Thoracic aorta (tissue), 2 donors: ENCODE measurements around the gene POLH. TPM values are rescaled to one million over a fixed set of nuclear protein-coding genes. Genes with fewer than 3 reads are reported as not detected.

Experiments used
- ATAC-seq: fragments of 150-250 bp; one replicate; pipeline ENCODE4 v1.8.0; 2017; ENCODE audit warnings: low read depth; ENCODE audit not compliant: insufficient number of reproducible peaks, low FRiP score
- DNase-seq: peaks from one replicate; pipeline ENCODE4 v3.0.0-alpha.2; 2020; ENCODE audit warnings: low spot score
- H3K27ac ChIP-seq, 2 donors: fragments of 200-600 bp; sonication (generic); 1 replicate in 1 of 2; 2 replicates in 1 of 2; pipeline ENCODE4 v1.5.1; 2016; ENCODE audit warnings: mild to moderate bottlenecking in 2 of 2, moderate library complexity in 2 of 2
- H3K27me3 ChIP-seq: fragments of 200-600 bp; sonication (generic); replicated peaks from 2 replicates; pipeline ENCODE4 v1.6.0; 2016; ENCODE audit warnings: mild to moderate bottlenecking; ENCODE audit not compliant: insufficient read depth
- H3K36me3 ChIP-seq: fragments of 200-600 bp; sonication (generic); one replicate; pipeline ENCODE4 v1.5.1; 2016
- H3K4me1 ChIP-seq, 2 donors: fragments of 200-600 bp; sonication (generic); 1 replicate in 1 of 2; 2 replicates in 1 of 2; pipeline versions ENCODE4 v1.5.1 to v1.6.0; 2016; ENCODE audit warnings: low read depth in 2 of 2, mild to moderate bottlenecking in 1 of 2; ENCODE audit not compliant: control insufficient read depth in 1 of 2
- H3K4me3 ChIP-seq: fragments of 200-600 bp; sonication (generic); 2 replicates; pipeline ENCODE4 v1.5.1; 2016; ENCODE audit warnings: mild to moderate bottlenecking
- H3K9me3 ChIP-seq: fragments of 200-600 bp; sonication (generic); 2 replicates; pipeline ENCODE4 v1.5.1; 2016
- total RNA-seq, 2 donors: library from RNA; depleted of rRNA; stranded (reverse); fragments of >200 nt; gene quantifications; one replicate each; pipeline versions ENCODE4 v1.1.0 to v1.2.3, GENCODE V29; 2016
- TF ChIP-seq, protein P1 (sequence below): fragments of 200-600 bp; sonication (generic); IDR thresholded peaks from one replicate; pipeline ENCODE4 v1.5.1; 2019; ENCODE audit warnings: antibody characterized with exemption

POLH gene
- total RNA-seq, 2 donors from 2014 or later, result 9.0 to 11.9 TPM

DNA sequence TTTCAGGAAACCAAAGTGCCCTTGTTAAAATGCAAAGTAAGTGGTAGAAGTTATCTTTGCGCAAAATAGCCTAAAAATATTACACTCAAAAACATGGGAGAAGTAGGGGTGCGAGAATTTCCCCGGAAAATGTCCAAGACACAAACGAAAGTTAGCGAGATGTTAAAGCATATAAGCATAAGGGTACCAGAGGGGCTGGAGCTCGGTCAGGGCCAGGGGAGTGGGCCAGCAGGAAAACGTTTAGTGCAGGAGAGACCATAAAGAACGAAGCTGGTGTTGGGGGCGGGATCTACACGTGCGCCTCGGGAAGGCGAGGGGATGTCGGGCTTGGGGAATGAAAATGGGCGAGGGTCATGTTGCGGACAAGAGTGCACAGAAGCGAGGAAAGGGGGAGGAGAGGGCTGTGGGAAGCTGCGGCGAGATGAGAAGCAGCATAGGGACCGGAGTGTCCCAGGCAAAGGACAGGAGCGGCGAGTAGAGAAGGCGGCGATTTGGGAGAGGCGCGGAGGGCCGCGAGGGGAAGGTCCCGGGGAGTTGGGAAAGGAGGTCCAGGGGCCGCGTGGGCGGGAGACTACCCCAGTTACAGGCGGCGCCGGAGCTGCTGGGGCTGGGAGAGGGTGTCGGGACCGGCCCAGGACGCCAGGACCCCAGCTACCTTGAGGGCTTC is 747 bp upstream of the POLH start:
- H3K36me3 ChIP-seq, result peaks cover 12% of the 10 kb centered on the region
- TF ChIP-seq, protein P1, sequence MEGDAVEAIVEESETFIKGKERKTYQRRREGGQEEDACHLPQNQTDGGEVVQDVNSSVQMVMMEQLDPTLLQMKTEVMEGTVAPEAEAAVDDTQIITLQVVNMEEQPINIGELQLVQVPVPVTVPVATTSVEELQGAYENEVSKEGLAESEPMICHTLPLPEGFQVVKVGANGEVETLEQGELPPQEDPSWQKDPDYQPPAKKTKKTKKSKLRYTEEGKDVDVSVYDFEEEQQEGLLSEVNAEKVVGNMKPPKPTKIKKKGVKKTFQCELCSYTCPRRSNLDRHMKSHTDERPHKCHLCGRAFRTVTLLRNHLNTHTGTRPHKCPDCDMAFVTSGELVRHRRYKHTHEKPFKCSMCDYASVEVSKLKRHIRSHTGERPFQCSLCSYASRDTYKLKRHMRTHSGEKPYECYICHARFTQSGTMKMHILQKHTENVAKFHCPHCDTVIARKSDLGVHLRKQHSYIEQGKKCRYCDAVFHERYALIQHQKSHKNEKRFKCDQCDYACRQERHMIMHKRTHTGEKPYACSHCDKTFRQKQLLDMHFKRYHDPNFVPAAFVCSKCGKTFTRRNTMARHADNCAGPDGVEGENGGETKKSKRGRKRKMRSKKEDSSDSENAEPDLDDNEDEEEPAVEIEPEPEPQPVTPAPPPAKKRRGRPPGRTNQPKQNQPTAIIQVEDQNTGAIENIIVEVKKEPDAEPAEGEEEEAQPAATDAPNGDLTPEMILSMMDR, result no peak
- DNase-seq, result no peak
- peaks cover 12 to 25% of the 10 kb centered on the region in 2 donors for H3K4me1 ChIP-seq
- H3K27me3 ChIP-seq, result no peaks in the 10 kb centered on the region
- no peaks in the 10 kb centered on the region for H3K9me3 ChIP-seq
- peak overlapping the region; percentile 86 for H3K4me3 ChIP-seq
- peak; percentile 35 for ATAC-seq
- H3K27ac ChIP-seq, result peak overlapping the region in 1 of 2 donors; percentile 69

GRCh38 chr6:43578748-43579147 is 2.8 kb downstream of the POLH start:
- DNase-seq (no peak), ATAC-seq (no peak)
- H3K9me3 ChIP-seq, result no peaks in the 10 kb centered on the region
- H3K27me3 ChIP-seq, result no peaks in the 10 kb centered on the region
- H3K27ac ChIP-seq, result no peak overlapping the region
- H3K36me3 ChIP-seq, result peaks cover 3% of the 10 kb centered on the region
- TF ChIP-seq, protein P1, result no peak
- H3K4me1 ChIP-seq, result peaks cover 12 to 25% of the 10 kb centered on the region in 2 donors
- H3K4me3 ChIP-seq, result no peak overlapping the region

DNA sequence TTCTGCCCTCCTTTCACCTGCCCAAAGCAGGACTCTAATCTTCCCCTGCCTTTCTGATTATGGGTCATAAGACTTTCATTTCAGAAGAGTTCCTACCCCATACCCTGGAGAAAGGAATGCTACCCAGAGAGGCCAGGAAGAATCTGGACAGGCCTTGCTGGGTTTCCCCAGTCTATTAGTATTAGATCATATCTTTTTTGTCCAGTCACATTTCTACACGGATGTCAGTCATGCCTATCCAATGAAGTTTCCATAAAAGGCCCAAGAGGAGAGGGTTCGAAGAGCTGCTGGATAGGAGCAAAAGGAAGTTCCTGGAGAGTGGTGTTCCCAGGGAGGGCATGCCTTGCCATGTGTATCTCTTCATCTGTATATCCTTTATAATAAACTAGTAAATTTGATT is 3.2 kb downstream of the POLH start:
- DNase-seq (no peak), ATAC-seq (no peak)
- TF ChIP-seq, protein P1, result no peak
- Histone ChIP-seq H3K27ac (no peak overlapping the region), H3K4me1 (peaks cover 12 to 25% of the 10 kb centered on the region in 2 donors), H3K36me3 (peaks cover 6% of the 10 kb centered on the region), H3K27me3 (no peaks in the 10 kb centered on the region), H3K4me3 (no peak overlapping the region), H3K9me3 (no peaks in the 10 kb centered on the region)

- no peak overlapping the region for H3K27ac ChIP-seq
- no peaks in the 10 kb centered on the region for H3K9me3 ChIP-seq
- no peak overlapping the region for H3K4me3 ChIP-seq
- ATAC-seq, result no peak
- H3K36me3 ChIP-seq, result peaks cover 23% of the 10 kb centered on the region
- DNase-seq, result no peak
- TF ChIP-seq, protein P1, result no peak
- H3K4me1 ChIP-seq, result peaks cover 0 to 5% of the 10 kb centered on the region in 2 donors
- no peaks in the 10 kb centered on the region for H3K27me3 ChIP-seq
Measured at GRCh38 chr6:43582911-43583310, 6.9 kb downstream of the POLH start.

DNA sequence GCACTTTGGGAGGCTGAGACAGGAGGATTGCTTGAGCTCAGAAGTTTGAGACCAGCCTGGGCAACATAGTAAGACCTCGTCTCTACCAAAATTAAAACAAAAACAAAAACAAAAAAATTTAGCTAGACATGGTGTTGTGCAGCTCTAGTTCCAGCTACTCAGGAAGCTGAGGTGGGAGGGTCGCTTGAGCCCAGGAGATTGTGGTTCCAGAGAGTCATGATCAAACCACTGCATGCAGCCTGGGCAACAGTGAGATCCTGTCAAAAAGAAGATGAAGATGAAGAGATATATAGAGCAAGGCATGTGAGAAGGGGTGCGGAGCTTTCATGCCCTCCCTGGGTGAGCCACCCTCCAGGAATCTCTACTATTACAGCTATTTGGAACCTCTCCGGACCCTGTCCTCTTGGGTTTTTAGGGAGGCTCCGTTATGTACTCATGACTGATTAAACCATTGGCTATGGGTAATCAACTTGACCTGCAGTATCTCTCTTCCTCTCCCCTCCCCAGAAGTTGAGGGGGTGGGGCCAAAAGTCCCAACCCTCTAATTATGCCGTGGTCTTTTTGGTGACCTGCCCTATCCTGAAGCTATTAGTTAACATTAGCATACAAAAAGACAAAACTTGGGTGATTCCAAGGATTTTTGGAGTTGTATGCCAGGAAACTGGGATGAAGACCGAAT is 9.0 kb downstream of the POLH start:
- Histone ChIP-seq H3K4me1 (no peaks in the 10 kb centered on the region), H3K27ac (no peak overlapping the region), H3K9me3 (no peaks in the 10 kb centered on the region), H3K36me3 (peaks cover 23% of the 10 kb centered on the region), H3K27me3 (no peaks in the 10 kb centered on the region), H3K4me3 (no peak overlapping the region)
- no peak for ATAC-seq
- TF ChIP-seq, protein P1, result no peak
- DNase-seq, result no peak
